ENCODE data around the gene MTF2.
A peak's percentile ranks its signal among the peaks of the same experiment; 100 is the strongest.
"Not testable (repeated sequence)": the region's sequence is repeated elsewhere in the genome, so short reads cannot be mapped to it uniquely, and the experiment has no call there.

MTF2 gene

DNA sequence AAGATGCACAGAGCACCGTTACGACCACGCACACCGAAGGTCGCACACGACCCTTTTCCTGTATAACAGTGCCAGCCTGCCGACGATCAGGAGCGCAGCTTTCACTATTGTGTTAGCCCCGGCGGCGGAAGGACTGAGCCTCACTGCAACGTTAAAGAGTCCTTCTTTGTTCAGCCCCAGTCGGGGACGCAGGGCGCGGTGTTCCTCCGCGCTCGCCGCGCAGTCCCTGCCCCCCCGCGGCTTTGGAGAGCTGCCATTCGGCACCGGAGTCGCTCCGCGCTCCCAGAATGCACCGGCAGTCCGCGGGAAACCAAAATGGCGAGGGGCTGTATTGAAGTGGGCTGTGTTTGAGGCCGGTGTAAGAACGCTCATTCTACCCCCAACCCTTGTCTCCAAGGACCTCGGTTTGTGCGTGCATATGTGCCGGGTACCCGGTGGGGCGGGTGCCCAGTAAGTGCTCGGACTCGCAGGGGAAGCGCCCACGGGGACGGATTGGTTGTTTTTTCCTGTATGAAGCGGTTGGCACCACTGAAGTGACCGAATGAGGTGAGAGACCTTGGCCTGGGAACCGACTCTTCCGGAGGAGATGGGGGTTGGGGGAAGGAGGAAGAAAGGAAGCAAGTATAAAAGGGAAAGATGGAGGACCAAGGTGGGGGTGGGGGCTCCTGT lies at the start of gene MTF2:
Gene MTF2 (plus strand): TSS at position 298 of the 669 bp plus-strand sequence. CDS start 244 bp downstream, at position 542.
- DNase-seq (ENCODE audit: low read depth, low spot score): peak; percentile 93

DNA sequence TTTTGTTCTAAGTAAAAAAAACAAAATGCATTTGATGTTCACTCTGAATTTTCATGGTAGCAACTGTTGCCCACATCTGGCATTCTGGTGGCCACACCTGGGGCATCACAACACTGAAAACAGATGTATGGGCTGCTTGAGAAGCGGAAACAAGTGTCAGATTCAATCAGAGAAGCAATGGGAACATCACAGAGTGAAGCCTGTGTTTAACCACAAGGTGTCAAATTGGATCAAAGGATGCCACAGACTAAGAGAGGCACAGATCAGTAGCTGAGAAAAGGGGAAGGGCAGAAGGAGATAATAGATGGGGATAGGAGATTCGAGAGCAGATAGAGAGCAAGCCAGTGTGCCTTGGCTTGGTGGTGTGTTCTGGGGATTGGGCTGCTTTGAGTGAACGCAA lies 49.8 kb upstream of the MTF2 start:
- no peak for DNase-seq (ENCODE audit: low read depth, low spot score)

DNA sequence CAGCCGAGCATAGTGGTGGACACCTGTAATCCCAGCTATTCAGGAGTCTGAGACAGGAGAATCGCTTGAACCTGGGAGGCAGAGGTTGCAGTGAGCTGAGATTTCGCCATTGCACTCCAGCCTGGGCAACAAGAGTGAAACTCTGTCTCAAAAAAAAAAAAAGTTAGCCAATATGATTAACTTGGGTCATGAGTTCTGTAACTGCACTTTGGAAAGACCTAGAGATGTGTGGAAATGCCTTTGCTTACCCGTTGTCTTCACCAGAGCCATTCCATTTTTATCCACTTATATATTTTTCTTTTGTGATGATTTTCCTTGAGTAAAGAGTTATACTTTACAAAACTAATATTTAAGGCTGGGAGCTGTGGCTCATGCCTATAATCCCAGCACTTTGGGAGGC lies 48.9 kb upstream of the MTF2 start:
- not testable (repeated sequence) for DNase-seq (ENCODE audit: low read depth, low spot score)

DNA sequence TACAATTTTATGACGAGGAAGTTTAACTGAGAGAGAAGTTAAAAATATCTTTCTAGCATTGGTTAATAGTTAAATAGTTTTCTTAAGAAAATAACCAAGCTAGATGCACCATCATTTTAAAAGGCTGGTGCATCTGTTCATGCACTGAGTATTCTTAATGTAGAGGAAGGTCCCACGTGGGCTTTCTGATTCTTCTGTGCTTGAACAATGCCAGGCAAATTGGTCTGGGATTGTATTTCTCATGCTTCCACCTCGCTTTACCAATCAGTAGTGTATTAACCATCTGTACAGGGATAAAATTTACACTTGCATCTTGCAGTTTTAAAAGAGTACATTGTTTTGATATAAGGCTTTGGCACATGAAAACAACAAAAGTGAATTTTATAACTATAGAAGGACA lies 47.4 kb upstream of the MTF2 start:
- no peak for DNase-seq (ENCODE audit: low read depth, low spot score)

DNA sequence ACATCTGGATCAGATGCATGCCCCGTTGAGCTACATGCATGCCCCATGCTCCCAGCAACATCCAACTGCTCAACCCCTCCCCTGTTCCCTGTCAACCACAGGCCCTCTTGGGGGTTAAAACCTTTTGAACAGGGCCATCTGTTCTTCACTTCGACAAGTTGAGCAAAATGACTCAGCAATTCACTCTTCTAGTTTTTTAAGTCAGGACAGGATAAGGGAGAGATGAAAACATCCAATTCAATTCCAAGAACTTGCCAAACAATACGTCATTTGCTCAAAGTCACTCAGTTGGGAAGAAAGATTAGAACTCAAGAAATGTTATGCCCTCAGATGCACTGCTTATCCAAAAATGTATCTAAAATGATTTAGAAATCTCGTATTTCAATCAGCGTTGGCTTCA lies 46.1 kb upstream of the MTF2 start:
- DNase-seq (ENCODE audit: low read depth, low spot score): no peak

DNA sequence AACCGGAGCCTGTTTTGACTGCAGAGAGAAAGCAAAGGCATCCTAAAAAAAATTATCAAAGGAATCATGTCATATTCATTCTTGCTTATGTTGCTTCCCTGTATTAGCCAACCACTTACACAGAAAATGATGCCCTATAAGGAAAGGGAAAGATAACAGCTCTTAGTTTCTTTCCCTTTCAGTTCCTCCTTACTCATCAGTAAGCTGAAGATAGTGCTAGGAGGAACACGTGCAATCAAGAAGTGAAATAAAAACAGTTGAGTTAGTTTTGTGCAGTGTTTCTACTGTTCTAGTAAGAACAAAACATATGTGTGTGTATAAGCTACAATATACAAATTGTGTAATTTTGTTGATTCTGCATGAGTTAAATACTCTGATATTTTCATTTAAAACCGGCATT lies 45.3 kb upstream of the MTF2 start:
- no peak for DNase-seq (ENCODE audit: low read depth, low spot score)

DNA sequence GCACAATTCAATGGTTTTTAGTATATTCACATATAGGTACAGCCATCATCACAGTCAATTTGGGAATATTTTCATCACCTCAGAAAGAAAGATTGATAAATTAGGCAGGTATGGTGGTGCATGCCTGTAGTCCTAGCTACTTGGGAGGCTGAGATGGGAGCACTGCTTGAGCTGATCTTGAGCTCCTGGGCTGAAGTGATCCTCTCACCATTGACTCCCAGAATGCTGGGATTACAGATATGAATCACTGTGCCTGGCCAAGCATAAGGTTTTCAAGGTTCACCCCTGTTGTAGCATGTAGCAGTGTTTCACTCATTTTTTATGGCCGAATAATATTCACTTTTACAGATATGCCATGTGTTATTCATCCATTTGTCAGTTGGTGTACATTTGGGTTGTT lies 44.7 kb upstream of the MTF2 start:
- DNase-seq (ENCODE audit: low read depth, low spot score): no peak

DNA sequence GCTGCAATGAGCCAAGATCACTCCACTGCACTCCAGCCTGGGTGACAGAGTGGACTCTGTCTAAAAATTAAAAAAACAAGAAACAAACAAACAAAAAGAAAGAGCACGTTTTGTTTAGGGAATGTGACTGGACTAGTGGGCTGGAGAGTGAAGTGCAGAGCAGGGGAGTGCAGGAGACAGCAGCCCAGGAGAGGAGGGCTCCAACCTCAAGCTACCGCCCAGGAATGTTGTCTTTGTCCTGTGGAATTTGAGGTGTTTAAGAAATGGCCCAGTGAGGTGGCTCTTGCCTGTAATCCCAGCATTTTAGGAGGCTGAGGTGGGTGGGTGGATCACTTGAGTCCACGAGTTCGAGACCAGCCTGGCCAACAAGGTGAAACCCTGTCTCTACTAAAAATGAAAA lies 42.4 kb upstream of the MTF2 start:
- DNase-seq (ENCODE audit: low read depth, low spot score): peak; percentile 35

DNA sequence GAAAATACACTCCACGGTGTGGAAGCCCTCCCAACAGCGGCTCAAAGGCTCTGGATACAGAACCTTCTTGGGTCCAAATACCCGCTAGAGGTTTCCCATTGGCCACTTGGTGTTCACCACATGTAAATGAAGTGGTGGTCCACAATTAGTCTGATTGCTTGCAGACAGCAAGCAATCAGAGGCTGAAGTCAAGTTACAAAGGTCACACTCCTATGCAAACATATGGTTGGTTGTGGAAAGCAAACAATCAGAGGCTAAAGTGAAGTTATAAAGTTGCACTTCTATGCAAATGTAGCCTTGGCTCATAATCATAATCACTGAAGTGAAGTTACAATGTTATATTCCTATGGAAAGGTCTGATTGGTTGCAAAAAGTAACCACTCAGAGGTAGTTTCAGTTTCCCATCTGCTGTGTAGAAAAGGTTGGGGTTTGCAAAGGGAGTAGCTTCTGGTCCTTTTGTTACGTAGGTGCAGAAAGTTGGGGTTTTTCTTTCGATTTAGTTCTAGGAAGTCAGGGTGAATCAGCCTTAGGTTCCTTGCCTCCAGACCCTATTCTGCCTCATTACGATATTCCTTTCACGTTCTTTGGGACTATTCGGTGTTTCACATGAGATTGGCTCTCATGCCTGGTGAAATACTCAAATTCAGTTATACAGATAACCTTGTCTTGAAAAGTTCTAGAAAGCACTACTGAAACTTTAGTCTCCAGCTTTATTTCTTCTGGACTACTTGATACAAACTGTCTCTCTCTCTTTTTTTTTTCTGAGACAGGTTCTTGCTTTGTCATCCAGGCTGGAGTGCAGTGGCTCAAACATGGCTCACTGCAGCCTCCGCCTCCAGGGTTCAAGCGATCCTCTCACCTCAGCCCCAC lies 36.7 kb upstream of the MTF2 start:
- no peak for DNase-seq (ENCODE audit: low read depth, low spot score)

DNA sequence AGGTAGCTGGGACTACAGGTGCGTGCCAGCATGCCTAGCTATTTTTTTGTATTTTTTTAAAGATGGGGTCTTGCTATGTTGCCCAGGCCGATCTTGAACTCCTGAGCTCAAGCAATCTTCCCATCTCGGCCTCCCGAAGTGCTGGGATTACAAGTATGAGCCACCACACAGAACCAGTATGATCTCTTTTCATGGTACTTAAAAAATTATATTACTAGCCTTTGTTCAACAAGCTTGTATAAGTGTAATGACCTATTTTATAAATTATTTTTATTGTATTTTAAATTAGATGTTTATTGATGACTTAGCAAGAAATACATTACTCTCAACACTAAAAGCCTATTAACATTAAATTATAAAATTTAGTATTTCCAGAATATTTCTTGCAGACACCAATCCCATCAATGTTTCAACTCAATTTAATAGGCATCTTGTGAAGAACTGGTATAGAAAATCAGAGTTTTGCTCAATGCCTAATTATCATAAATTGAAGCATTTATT lies 36.0 kb upstream of the MTF2 start:
- no peak for DNase-seq (ENCODE audit: low read depth, low spot score)

DNA sequence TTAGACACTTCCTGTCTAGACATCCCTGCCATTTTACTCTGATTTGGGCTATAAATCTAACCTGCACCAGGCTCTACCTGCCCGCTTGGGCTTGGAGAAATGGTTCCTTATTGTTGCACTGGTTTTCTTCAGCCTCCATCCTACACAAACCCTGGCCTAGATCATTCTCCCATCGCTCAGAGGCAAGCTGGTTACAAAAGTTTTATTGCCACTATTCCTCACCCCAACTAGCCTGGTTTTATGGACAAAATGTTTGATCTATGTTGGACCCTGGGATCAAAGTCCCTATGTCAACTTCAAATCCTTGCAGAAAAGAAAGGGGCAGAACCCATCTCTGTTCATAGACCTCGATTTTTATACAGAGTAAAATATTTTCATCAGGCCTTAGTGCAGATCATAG lies 31.5 kb upstream of the MTF2 start:
- no peak for DNase-seq (ENCODE audit: low read depth, low spot score)

DNA sequence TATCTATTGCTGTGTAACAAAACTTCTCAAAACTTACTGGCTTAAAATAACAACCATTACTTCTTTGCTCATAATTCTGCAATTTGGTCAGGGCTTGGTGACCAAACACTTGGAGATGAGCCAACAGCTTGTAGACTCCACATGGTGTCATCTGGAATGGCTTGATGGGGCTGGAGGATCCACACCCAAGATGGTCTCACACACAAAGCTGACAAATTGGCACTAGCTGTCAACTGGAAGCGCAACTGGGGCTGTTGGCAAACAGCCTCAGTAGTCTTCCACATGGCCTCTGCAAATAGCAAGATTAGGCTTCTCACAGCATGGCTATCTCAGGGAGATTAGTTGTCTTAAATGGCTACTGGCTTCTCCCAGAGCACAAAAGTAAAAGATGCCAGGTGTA lies 27.1 kb upstream of the MTF2 start:
- DNase-seq (ENCODE audit: low read depth, low spot score): no peak

DNA sequence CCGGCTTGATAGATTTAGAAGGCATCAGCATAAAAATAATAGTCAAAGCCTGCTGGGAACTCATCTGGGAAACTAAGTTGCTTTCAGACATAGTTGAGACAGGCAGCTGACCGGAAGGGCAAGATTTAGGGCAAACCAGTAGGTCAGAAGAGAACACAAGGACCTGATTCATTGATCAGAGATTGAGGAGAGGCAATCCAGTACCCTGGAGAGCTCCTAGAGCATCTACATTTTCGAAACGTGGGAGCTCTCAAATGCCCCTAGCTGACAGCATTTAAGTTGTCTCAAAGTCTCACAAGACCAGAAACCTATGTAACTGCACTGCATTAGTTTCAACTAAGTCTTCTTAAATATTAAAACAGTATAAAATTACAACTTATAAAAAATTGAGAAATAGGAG lies 22.9 kb upstream of the MTF2 start:
- peak; percentile 17 for DNase-seq (ENCODE audit: low read depth, low spot score)

DNA sequence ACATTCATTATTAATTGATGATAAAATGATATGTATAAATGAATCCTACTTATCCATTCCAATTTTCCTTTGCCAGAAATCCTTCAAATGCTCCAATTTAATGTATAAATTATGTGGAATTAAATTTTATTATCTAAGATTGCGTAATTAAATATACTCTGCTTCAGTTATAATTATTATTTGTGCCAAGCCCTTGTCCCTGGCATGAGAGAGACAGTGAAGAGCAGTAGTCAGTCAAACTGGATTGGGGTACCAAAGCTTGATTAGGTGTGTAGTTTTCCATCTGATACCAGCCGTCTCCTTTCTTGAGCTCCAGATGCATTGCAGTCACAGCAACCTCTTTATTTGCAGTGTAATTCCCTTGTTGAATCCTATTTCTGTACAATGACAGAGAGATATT lies 22.4 kb upstream of the MTF2 start:
- no peak for DNase-seq (ENCODE audit: low read depth, low spot score)

DNA sequence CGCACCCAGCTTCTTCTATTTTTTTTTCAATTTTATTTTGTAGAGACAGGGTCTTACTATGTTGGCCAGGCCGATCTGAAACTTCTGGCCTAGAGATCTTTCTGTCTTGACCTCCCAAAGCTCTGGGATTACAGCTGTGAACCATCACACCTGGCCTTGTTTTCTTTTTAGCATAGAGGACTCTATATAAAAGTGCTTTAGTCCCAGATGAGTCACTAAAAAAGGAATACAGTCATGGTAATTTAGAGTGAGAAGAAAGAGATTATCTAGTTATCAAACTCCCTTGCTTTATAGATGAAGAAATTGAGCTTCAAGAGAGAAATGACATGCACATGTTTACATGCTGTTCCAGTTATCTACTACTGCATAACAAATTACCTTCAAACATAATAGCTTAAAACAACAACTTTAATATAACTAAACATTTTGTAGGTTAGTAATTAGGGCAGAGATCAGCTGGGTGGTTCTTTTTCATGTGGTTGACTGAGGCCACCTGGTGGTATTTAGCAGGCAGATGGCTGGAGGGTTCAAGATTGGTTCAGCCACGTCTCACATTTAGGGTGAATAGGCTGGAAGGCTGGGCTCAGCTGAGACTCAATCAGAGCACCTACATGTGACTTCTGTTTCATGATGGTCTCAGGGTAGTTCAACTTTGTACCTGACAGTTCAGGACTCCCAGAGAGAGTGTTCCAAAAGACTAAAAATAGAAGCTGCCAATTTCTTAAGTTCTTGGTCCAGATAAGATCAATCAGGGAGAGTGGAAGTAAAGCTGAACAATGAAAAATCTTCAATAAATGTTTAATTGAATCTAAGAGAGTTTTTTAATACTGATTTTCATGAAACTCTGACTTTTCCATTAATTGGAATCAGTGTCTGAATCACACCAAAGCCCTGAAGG lies 16.9 kb upstream of the MTF2 start:
- peak; percentile 17 for DNase-seq (ENCODE audit: low read depth, low spot score)

DNA sequence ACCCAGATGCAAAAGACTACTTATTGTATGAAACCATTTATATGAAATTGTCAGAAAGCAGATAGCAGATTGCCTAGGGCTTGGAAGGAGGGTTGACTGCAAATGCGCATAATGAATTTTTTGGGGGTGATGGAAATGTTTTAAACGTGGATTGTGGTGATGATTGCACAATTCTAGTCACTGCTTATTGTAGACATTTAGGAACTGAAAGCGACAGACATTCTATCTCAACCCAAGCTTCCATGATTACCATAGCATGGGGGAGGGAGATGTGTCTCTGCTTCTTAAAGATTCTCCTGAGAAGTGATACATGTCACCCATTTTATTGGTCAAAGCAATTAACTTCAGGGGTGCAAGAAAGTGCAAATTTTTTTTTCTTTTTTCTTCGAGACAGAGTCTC lies 2.8 kb upstream of the MTF2 start:
- no peak for DNase-seq (ENCODE audit: low read depth, low spot score)

DNA sequence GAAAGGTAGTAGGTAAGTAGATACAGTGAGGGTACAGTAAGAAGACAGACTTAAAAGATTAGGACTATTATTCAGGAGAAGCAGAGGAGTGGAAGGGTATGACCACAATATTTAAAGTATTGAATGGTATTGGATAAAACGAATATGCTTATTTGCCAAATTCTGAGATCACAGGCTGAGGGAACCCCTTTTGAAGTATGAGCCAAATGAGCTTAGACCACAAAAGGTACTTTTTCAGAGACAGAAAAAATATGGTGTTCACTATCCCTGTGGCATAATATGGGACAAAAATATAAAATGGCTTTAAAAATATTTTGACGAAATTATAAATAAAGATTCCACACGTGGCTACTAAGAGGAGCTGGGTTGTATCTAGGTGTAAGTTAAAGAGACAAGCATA lies 880 bp upstream of the MTF2 start:
- no peak for DNase-seq (ENCODE audit: low read depth, low spot score)

DNA sequence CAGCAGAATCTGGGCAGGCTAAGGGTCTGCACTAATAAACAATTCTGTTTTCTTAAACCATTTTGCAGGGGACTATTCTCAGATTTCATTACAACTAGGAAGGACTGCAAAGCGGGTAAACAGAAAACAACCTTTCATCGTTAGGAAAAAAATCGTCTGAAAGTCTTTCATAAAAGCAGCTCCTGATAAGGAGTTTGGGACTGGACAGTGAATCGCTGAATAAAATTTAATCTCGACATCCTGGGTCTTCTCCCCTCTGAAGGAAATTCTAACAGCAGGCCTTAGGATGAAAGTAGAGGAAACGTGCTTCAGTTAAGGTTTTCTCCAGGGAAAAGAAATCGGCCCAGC lies 471 bp upstream of the MTF2 start:
- no peak for DNase-seq (ENCODE audit: low read depth, low spot score)

DNA sequence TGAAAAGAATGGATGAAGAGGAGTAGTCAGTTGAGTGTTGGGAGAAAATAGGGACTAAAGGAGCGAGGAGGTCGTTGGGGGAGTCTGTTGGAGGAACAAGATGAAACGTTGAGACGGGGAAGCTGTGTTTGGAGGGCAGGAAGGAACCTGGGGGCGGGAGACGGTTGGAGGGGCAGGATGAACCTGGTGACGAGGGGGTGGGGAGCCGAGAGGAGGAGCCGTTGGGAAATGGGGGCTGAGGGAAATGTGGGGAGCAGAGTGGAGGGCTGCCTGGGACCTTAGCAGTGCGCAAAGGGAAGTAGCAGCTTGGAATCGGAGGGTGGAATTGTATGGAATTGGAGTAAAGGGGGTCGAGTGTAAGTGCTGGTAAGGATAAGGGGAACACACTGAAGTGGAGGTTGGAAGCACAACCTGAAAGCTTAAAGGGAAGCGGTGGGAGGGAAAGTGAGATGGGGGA lies 630 bp downstream of the MTF2 start:
- peak; percentile 3 for DNase-seq (ENCODE audit: low read depth, low spot score)

DNA sequence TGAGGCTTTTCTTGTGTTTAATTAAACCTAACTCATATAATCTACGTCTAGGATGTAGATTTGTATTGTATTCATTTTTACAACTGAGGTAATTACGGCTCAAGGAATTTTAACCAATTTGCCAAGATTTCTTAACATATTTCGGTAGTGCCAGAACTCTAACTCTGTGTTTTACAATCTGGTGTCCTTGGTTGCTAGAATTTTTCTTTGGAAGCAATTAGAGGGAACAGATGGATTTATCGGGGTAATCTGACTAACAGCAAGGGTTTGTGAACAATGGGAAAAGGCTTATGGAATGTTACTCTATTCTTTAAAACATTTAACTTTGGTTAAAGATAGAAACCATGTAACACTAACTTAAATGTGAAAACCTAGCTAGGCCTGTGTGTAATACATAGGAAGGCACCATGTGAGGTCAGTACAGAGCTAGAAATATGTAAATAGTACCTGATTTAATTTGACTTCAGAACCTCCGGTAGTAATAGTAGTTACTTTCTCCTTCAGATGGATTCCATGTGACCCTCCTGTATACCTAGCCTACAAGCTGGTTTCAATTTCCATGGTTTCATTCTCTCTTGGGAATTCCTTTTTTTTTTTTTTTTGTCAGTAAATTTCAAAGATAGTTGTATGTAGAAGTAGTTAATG lies 1.2 kb downstream of the MTF2 start:
- no peak for DNase-seq (ENCODE audit: low read depth, low spot score)

DNA sequence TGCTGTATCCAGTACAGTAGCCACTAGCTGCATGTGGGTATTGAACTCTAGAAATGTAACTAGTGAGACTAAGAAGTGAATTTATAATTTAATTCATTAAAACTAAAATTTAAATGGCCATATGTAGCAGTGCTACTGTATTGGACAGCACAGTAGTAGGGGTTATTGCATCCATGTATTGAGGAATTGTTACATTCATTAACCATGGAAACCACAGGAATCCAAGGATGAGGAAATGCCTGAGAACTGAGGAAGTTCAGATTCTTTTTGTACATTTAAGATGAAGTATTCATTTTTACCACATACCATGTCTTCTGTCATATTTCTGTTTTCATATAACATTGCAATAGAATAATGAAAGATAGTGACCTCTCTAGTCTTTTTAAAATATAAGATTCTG lies 2.6 kb downstream of the MTF2 start:
- DNase-seq (ENCODE audit: low read depth, low spot score): no peak

DNA sequence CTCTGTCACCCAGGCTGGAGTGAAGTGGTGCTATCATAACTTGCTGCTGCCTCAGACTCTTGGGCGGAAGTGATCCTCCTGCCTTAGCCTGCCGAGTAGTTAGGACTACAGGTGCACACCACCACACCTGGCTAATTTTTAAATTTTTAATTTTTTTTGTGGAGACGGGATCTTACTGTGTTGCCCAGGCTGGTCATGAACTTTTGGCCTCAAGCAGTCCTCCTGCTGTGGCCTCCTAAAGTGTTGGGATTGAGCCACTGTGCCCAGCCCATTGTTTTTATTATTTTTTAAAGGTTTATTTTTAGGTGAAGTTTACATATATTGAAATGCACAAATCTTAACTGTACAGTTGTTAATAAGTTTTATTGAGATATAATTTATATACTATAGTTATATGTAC lies 3.2 kb downstream of the MTF2 start:
- DNase-seq (ENCODE audit: low read depth, low spot score): no peak

All from iPS DF 19.7 (cell line).